ENCODE results near the gene MYOT.
"Not testable (repeated sequence)": the region's sequence is repeated elsewhere in the genome, so short reads cannot be mapped to it uniquely, and the experiment has no call there.

Gene MYOT

DNA sequence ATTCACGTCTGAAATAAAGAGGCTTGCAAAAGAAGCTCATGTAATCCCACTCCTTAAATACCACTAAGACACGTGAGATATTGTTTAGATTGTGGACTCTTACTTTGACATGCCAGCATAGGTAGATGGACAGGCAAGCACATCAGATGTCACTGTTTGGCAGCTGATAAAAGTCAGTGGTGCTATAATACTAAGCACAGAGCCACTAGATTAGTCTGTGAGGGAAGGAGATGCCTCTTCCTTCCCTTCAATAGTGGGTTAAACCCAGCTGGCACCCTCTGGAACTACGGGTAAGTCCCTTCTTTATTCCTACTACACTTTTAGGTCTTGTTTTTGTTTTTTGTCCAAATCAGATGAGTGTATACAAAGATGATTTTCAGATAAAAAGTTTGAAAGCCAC, at the start of gene MYOT:
MYOT (plus strand) TSS at position 197 of the 400 bp plus-strand sequence. CDS start 2,792 bp downstream, outside the sequence.
- DNase-seq (ENCODE audit: low spot score), result no peak
- FAIRE-seq, result no peak

GRCh38 chr5:137819766-137820165, 47.9 kb upstream of the MYOT start:
- FAIRE-seq, result no peak
- DNase-seq (ENCODE audit: low spot score), result no peak

GRCh38 chr5:137822158-137822764, 45.4 kb upstream of the MYOT start:
- DNase-seq (ENCODE audit: low spot score) (peak; percentile 33), FAIRE-seq (no peak)

DNA sequence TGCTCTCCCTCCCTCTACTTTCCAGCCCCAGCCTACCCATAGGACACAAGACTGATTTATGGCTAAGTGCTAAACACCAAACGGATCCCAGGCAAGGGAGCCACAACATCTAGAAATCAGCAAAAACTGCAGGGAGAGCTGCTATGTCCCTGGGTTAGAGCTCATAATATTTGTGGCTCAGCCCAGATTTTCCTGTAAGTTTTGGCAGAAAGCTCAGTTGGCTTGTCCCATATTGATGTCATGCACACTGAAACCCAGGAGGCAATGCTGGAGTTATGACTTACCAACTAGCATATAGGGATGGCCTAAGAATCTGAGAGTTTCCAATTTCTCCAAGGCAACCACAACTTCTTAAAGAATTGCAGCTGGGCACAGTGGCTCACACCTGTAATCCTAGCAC, 44.7 kb upstream of the MYOT start:
- DNase-seq (ENCODE audit: low spot score) (no peak), FAIRE-seq (no peak)

DNA sequence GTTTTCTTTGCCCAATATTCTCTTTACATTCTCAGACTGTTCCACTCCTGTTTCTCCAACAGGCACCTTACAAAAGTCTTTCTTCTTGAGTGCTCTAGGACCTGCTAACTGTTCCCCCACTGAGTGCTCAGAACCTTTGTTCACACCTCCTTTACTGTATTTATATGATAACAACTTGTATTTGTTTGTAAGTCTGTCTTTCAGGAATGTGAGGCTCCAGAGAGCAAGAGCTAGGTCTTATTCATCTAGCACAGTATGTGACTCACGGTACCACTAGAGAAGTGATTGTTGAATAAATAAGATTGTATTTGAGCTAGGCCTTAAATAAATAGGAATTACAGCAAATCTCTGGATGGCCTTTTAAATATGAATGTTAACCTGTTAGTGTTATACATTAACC, 42.5 kb upstream of the MYOT start:
- FAIRE-seq, result no peak
- DNase-seq (ENCODE audit: low spot score), result no peak

GRCh38 chr5:137826067-137826466, 41.6 kb upstream of the MYOT start:
- DNase-seq (ENCODE audit: low spot score) (no peak), FAIRE-seq (no peak)

DNA sequence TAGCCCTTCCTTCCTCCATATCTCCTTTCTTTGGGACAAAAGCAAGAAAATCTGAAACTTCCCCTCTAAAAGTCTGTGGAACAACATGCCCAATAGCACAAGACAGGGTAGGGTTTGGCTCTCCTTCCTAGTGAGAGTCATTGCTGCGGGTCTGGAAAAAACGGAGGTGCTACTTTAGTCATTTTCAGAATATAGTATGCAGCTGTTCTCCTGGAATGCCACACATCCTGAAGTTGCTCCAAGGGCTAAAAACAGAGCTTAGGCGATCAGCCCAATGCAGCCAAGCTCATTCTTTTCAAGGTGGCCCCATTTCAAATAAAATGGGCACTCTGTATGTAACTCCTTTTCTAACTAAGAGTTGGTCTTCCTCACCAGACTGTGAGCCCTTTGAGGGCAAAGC, 39.5 kb upstream of the MYOT start:
- DNase-seq (ENCODE audit: low spot score) (no peak), FAIRE-seq (no peak)

DNA sequence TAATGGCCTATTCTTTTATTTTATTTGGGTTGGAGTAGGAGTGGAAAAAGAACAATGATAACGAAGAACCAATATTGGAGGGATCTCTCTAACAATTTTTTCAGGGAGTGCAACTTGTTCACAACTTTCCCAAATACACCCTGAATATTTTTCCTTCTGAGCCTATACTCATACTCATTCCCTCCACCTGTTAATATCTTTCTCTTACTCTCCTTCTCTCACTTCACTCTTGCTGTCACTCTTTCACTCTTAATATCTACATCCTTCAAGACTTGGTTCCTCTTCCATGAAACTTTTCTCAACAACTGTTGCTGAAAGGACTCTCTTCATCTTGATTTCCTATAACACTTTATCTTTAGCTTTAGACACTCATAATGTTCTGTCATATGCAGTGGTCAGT, 39.0 kb upstream of the MYOT start:
- DNase-seq (ENCODE audit: low spot score) (no peak), FAIRE-seq (no peak)

DNA sequence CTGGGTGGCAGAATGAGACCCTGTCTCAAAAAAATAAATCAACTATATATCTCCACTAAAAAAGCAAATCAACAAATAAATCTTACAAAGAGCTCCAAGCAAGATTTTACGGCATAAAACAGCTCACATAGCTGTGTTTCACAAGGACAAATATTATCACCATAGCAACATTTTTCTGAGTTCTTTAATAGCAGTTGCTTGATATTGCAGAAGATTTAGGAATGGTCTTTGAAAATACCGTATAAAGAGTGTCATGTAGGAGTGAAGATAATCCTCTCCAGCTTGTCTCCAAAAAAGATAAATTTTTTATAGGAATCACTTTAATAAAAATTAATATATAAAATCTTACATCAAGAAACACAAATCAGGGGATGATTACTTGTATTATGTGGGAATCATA, 36.6 kb upstream of the MYOT start:
- no peak for DNase-seq (ENCODE audit: low spot score)
- FAIRE-seq, result no peak

GRCh38 chr5:137831526-137831925, 36.1 kb upstream of the MYOT start:
- no peak for FAIRE-seq

DNA sequence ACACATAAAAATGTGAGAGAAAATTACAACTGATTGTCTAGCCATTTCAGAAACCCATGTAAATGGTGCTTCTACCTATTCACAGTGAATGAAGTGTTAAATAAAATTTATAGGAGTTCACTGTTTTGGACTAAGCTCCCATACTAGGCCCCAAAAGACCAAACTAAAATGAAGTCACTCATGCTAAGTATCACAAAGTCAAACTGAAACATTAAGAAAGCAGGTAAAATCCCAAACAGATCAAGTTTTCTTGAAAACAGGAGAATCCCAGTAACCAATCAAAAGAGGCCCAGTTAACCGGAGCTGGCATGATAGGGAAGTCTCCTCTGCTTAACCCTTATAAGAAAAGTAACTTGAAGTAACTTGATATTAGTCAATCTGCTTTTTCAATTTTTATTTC, 35.2 kb upstream of the MYOT start:
- no peak for FAIRE-seq
- no peak for DNase-seq (ENCODE audit: low spot score)

More at GRCh38 chr5:137831526-137831925, 36.1 kb upstream of the MYOT start:
- DNase-seq (ENCODE audit: low spot score), result no peak

GRCh38 chr5:137833463-137833862, 34.2 kb upstream of the MYOT start:
- peak; percentile 88 for FAIRE-seq
- peak; percentile 79 for DNase-seq (ENCODE audit: low spot score)

DNA sequence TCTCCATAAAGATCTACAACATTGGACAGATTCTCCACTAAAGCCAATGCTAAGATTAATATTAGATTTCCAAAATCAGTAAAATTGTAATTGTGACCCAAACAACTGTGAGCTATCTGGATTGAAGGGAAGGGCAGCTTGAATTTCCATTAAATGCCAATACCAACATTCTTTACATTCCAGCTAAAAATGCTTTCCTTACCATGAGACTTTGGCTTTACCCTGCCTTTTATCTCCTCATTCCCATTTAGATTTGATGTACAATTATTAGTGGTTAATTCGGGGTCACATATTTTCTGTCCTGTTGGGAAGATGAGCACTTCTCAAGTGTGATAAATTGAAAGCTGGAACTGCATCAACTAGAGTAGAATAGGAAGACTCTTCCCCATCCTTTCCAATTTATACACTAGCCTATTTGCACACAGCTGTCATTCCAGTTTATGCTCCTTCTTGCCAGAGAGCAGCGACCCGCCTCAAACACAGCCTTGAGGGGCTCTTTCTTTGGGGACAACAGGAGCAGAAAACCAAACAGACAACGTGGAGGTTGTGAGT, 33.1 kb upstream of the MYOT start:
- FAIRE-seq, result no peak
- DNase-seq (ENCODE audit: low spot score), result no peak

DNA sequence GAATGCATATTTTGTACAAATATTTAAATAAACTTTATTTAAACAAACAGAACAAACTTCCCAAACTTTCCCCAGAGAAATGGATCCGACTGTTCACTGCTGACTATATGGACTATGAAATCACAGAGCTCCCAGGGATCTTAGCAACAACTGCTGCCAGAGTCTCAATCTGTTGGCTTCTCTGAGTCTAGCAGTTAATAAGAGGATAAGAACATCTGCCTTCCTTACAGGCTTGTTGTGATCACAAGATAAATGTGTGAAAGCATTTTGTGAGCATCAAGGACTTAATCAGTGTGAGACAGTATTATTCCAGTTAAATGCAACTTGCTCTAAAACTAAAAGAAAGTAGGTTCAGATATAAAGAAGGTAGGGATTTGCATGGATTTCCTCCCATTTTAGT, 31.4 kb upstream of the MYOT start:
- DNase-seq (ENCODE audit: low spot score) (no peak), FAIRE-seq (no peak)

- DNase-seq (ENCODE audit: low spot score), result no peak
- no peak for FAIRE-seq
Observed at GRCh38 chr5:137836997-137837396, 30.7 kb upstream of the MYOT start.

DNA sequence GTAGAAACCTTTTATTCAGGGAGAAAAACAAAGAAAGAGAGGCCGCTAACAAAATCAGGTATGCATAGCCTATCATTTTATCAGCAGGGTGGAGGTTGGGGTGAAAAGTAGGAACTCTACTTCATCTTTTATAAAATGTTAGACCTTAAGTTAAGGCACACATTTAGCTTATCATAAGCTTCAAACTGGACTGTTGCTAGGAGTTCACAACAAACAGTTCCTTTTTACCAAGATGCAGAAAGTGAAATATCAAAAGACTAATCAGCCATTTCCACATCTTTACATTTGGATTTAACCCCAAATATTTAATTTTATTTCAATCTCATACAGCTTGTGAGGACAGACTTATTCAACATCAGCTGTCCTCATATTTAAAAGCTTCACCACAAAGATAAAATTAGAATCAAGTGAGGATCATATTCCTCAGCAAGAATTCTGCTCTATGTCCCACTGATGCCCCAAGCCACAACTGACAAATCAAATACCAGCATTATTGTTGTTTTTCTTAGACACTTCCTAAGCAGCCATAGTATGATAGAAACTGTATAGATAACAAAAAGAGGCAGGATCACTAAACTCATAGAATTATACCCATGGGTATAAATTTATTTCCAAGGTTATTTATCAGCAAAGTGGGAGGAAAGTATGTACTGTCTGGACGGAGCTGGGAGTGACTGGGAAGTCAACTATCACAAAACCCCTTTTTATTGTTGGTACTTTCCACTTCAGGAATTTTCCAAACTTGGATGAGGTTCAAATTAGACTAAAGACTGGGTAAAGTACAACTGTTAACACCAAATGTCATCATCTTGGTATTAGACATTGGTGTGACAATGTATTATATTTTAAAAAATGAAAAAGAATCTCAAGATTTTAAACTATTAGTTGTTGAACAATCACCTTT, 29.9 kb upstream of the MYOT start:
- FAIRE-seq, result peak; percentile 12
- DNase-seq (ENCODE audit: low spot score), result no peak

- FAIRE-seq, result no peak
- DNase-seq (ENCODE audit: low spot score), result no peak
Observed at GRCh38 chr5:137838976-137839375, 28.7 kb upstream of the MYOT start.

DNA sequence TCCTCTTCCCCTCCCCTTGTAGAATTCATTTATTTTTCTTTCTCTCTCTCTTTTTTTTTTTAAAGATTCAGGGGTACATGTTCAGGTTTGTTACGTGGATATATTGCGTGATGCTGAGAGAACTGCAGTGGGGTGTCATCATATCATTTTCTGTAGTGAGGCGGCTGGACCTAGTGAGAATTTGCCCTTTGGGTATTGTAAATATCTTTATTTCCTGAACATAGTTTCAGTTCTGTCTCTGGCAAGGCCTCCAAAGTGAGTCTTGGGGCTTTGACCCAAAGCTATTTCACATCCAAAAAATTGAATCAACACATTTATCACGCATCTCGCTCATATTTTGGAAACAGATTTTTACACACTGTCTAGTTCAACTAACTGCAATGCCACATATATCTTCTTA, 25.4 kb upstream of the MYOT start:
- no peak for FAIRE-seq

DNA sequence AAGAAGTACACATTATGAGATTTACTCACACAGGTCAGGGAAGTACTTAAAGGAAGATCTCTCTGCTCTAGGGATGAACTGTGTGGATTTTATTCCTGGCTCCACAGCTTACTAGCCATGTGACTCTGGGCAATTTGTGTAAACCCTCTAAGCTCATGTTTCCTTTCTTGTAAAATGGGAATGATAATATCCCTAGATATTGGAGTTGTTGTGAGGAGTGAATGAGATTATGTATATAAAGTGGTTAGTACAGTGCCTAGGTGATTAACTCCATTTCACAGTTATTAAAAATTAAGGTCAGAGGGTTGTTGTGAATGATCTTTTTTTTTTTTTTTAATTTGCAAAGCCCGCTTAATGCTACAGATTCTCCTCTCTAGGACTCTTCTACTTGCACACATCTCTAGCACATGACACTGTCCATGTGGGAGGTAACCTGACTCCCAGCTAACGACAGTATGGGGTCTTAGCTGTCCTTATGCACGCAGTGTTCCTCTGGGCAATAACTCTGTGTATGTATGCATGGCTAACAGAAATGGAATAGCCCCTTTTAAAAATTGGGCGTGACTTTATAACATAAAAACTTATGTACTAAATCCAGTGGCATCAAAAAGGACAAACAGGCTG, 23.9 kb upstream of the MYOT start:
- no peak for DNase-seq (ENCODE audit: low spot score)
- FAIRE-seq, result no peak

More for the DNA sequence above, 25.4 kb upstream of the MYOT start:
- DNase-seq (ENCODE audit: low spot score), result no peak

DNA sequence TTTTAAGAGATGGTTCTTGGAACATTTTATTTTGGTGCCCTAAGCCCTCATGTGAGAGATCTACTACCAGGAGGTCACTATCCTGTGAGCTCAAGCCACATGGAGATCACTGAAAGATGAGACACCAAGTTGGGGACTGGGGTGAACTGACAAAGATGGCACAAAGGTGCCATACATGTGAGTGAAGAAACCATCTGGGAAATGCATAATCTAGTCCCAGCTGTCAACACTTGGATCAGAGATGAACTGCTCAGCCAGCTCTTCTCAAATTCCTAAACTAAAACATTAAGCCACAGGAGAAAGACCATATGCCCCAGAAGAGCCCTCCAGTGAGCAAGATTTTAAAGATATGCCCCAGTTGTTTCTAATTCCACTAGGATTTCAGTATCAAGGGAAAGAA, 22.2 kb upstream of the MYOT start:
- no peak for FAIRE-seq

GRCh38 chr5:137847687-137848086, 20.0 kb upstream of the MYOT start:
- DNase-seq (ENCODE audit: low spot score) (no peak), FAIRE-seq (no peak)

More for the DNA sequence above, 22.2 kb upstream of the MYOT start:
- DNase-seq (ENCODE audit: low spot score), result no peak

DNA sequence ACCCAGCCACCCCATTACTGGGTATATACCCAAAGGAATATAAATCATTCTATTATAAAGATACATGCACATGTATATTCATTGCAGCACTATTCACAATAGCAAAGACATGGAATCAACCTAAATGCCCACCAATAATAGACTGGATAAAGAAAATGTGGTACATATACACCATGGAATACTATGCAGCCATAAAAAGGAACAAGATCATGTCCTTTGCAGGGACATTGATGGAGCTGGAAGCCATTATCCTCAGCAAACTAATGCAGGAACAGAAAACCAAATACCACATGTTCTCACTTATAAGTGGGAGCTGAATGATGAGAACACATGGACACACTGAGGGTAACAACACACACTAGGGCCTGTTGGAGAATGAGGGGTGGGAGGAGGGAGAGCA, 14.5 kb upstream of the MYOT start:
- FAIRE-seq; DNase-seq (ENCODE audit: low spot score): not testable (repeated sequence)

All from RCC 7860 (cell line).